Measurements from ENCODE around the gene NAV2.

DNA sequence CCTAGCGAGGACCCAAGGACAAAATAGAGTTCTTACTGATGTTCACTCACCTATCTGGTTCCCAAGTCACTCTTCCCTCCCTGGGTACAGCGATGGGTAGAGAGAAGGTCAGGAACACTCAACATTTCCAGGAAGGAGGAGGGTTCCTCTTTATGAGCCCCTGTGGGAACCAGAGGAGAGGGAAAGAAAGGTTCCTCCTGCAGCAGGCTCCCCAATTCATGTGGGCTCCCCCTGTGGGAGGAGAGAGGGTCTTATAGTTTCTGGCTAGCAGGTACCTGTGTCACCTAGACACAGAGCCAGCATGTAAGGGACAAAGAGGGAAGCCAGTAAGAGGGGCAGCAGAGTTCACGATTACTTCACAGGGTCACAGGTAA, 354.1 kb downstream of the NAV2 start:
- TF ChIP-seq, protein P1, sequence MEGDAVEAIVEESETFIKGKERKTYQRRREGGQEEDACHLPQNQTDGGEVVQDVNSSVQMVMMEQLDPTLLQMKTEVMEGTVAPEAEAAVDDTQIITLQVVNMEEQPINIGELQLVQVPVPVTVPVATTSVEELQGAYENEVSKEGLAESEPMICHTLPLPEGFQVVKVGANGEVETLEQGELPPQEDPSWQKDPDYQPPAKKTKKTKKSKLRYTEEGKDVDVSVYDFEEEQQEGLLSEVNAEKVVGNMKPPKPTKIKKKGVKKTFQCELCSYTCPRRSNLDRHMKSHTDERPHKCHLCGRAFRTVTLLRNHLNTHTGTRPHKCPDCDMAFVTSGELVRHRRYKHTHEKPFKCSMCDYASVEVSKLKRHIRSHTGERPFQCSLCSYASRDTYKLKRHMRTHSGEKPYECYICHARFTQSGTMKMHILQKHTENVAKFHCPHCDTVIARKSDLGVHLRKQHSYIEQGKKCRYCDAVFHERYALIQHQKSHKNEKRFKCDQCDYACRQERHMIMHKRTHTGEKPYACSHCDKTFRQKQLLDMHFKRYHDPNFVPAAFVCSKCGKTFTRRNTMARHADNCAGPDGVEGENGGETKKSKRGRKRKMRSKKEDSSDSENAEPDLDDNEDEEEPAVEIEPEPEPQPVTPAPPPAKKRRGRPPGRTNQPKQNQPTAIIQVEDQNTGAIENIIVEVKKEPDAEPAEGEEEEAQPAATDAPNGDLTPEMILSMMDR (IDR thresholded peaks at IDR 0.05; ENCODE audit: borderline replicate concordance, extremely low read depth, low read length, poor library complexity, severe bottlenecking), result no peak
- no peak for TF ChIP-seq EZH2 (IDR thresholded peaks at IDR 0.05; ENCODE audit: borderline replicate concordance, low read depth, low read length, severe bottlenecking)

All from DND-41 (cell line).